Lower leg skin (tissue), 4 donors: ENCODE measurements around the gene CD207. TPM values are rescaled to one million over a fixed set of nuclear protein-coding genes. Genes with fewer than 3 reads are reported as not detected.

Experiments
- DNase-seq, 2 donors: peaks; one replicate each; pipeline ENCODE4 v3.0.0-alpha.2; 2019; ENCODE audit warnings: low spot score in 2 of 2
- H3K4me3 ChIP-seq: fragments of 200-600 bp; sonication (generic); 2 replicates; pipeline ENCODE4 v1.5.1; 2017; ENCODE audit warnings: mild to moderate bottlenecking, low read depth; ENCODE audit not compliant: poor library complexity, severe bottlenecking
- CTCF ChIP-seq, 3 donors: fragments of 450-650 bp; IDR thresholded peaks; one replicate each; pipeline ENCODE4 v1.5.1; 2016; ENCODE audit warnings: antibody characterized with exemption in 3 of 3, mild to moderate bottlenecking in 3 of 3, moderate library complexity in 2 of 3
- POLR2A ChIP-seq, 2 donors: fragments of 450-650 bp; IDR thresholded peaks; one replicate each; pipeline ENCODE4 v1.6.1; 2016 to 2017; ENCODE audit warnings: antibody characterized with exemption in 2 of 2, mild to moderate bottlenecking in 1 of 2, moderate library complexity in 1 of 2
- WGBS, 2 donors: methylation state at CpG; one replicate each; pipeline ENCODE4 v1.1.5; 2018; 5-methylcytosine and 5-hydroxymethylcytosine counted together
- intact Hi-C: fragments of 100-400 bp; cut with DNase I; formaldehyde crosslinking; loops from one replicate; pipeline ENCODE4 v1.15.0; 2023; ENCODE audit warnings: low total_unique reads
- total RNA-seq, 4 donors: library from RNA; depleted of rRNA; stranded (reverse); fragments of >200 nt; gene quantifications; one replicate each; pipeline ENCODE4 v1.1.0, GENCODE V29; 2016

The CD207 gene
- total RNA-seq, 4 donors from 2014 or later, result 26.8 to 57.6 (median 39.4) TPM

- no peak for DNase-seq
- no peak overlapping the region for H3K4me3 ChIP-seq
- intact Hi-C loops, result no loop called here
- WGBS, 2 donors, result 66 to 73% methylated on average over 6 of the region's 6 CpGs
- TF ChIP-seq POLR2A (IDR thresholded peaks at IDR 0.05) (no peak), CTCF (IDR thresholded peaks at IDR 0.05) (no peak)
Measured at GRCh38 chr2:70828914-70829824, 6.4 kb downstream of the CD207 start.

- WGBS, 2 donors, result 76 to 92% methylated on average over 5 of the region's 5 CpGs
- no peak for TF ChIP-seq POLR2A (IDR thresholded peaks at IDR 0.05)
- no peak for TF ChIP-seq CTCF (IDR thresholded peaks at IDR 0.05)
- DNase-seq, result no peak
- intact Hi-C loops, result no loop called here
- H3K4me3 ChIP-seq, result no peak overlapping the region
Measured at GRCh38 chr2:70828115-70828514, 7.5 kb downstream of the CD207 start.

GRCh38 chr2:70827388-70827787, 8.2 kb downstream of the CD207 start:
- no peak for DNase-seq
- 69 to 84% methylated on average over 5 of the region's 5 CpGs for WGBS, 2 donors

GRCh38 chr2:70826696-70827350, 8.8 kb downstream of the CD207 start:
- TF ChIP-seq POLR2A (IDR thresholded peaks at IDR 0.05) (no peak), CTCF (IDR thresholded peaks at IDR 0.05) (no peak)
- DNase-seq, result no peak
- WGBS, 2 donors, result 65 to 66% methylated on average over 4 of the region's 4 CpGs
- H3K4me3 ChIP-seq, result no peak overlapping the region
- intact Hi-C loops, result no loop called here

More at GRCh38 chr2:70827388-70827787, 8.2 kb downstream of the CD207 start:
- H3K4me3 ChIP-seq, result no peak overlapping the region
- intact Hi-C loops, result no loop called here
- TF ChIP-seq CTCF (IDR thresholded peaks at IDR 0.05) (no peak), POLR2A (IDR thresholded peaks at IDR 0.05) (no peak)

GRCh38 chr2:70823249-70823648, 12.4 kb downstream of the CD207 start:
- intact Hi-C loops, result no loop called here
- 82 to 94% methylated on average over 5 of the region's 5 CpGs for WGBS, 2 donors
- no peak for DNase-seq
- no peak overlapping the region for H3K4me3 ChIP-seq
- TF ChIP-seq POLR2A (IDR thresholded peaks at IDR 0.05) (no peak), CTCF (IDR thresholded peaks at IDR 0.05) (no peak)
